ENCODE measurements around the gene FRAT1. TPM values are rescaled to one million over a fixed set of nuclear protein-coding genes. Genes with fewer than 3 reads are reported as not detected.

FRAT1 gene
- total and polyA plus RNA-seq, 2 of the 13 experiments (the other 11 are each of a cell fraction or from before 2014, with no cell fraction given): 1.7 to 2.3 TPM

GRCh38 chr10:97327348-97328294 is 8.6 kb downstream of the FRAT1 start (continued):
- TF ChIP-seq DZIP1 (CRISPR knock-in tag; IDR thresholded peaks at IDR 0.05) (no peak), HOXA5 (CRISPR knock-in tag; IDR thresholded peaks at IDR 0.05) (peak; percentile 67; the same call in 1 of the 2 replicates), SAP130 (CRISPR knock-in tag; IDR thresholded peaks at IDR 0.05; ENCODE audit: low read depth) (peak; percentile 79), TRIM24 (CRISPR knock-in tag; IDR thresholded peaks at IDR 0.05) (peak; percentile 64; the same call in 1 of the 2 replicates), HOXD1 (CRISPR knock-in tag; IDR thresholded peaks at IDR 0.05) (no peak), RXRB (CRISPR knock-in tag; IDR thresholded peaks at IDR 0.05; ENCODE audit: borderline replicate concordance) (peak; percentile 93), ZNF225 (CRISPR knock-in tag; IDR thresholded peaks at IDR 0.05) (no peak), NCOR1 (IDR thresholded peaks at IDR 0.05; ENCODE audit: borderline replicate concordance, low read length) (peak; percentile 51; the same call in 1 of the 2 replicates), POLR2AphosphoS2 (IDR thresholded peaks at IDR 0.05; ENCODE audit: low read depth, low read length) (no peak), MTF1 (CRISPR knock-in tag; IDR thresholded peaks at IDR 0.05) (no peak), RBFOX2 (IDR thresholded peaks at IDR 0.05; ENCODE audit: low read depth, low read length) (no peak), ZNF329 (CRISPR knock-in tag; IDR thresholded peaks at IDR 0.05; ENCODE audit: low read depth) (no peak), ZSCAN21 (CRISPR knock-in tag; IDR thresholded peaks at IDR 0.05; ENCODE audit: borderline replicate concordance) (peak; percentile 98), ZNF124 (CRISPR knock-in tag; IDR thresholded peaks at IDR 0.05) (peak; percentile 31; the same call in 1 of the 2 replicates), DMAP1 (CRISPR knock-in tag; IDR thresholded peaks at IDR 0.05) (no peak), ZNF34 (CRISPR knock-in tag; IDR thresholded peaks at IDR 0.05; ENCODE audit: borderline replicate concordance) (0 out of 2 replicates have a peak, but pooled peaks have one; percentile 59), ZSCAN5A (CRISPR knock-in tag; IDR thresholded peaks at IDR 0.05; ENCODE audit: borderline replicate concordance) (no peak), ZNF605 (CRISPR knock-in tag; IDR thresholded peaks at IDR 0.05) (0 out of 2 replicates have a peak, but pooled peaks have one; percentile 50)
- TF ChIP-seq, protein P1, sequence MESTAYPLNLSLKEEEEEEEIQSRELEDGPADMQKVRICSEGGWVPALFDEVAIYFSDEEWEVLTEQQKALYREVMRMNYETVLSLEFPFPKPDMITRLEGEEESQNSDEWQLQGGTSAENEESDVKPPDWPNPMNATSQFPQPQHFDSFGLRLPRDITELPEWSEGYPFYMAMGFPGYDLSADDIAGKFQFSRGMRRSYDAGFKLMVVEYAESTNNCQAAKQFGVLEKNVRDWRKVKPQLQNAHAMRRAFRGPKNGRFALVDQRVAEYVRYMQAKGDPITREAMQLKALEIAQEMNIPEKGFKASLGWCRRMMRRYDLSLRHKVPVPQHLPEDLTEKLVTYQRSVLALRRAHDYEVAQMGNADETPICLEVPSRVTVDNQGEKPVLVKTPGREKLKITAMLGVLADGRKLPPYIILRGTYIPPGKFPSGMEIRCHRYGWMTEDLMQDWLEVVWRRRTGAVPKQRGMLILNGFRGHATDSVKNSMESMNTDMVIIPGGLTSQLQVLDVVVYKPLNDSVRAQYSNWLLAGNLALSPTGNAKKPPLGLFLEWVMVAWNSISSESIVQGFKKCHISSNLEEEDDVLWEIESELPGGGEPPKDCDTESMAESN (CRISPR knock-in tag; conservative IDR thresholded peaks at IDR 0.05): no peak
- TF ChIP-seq, protein P2, sequence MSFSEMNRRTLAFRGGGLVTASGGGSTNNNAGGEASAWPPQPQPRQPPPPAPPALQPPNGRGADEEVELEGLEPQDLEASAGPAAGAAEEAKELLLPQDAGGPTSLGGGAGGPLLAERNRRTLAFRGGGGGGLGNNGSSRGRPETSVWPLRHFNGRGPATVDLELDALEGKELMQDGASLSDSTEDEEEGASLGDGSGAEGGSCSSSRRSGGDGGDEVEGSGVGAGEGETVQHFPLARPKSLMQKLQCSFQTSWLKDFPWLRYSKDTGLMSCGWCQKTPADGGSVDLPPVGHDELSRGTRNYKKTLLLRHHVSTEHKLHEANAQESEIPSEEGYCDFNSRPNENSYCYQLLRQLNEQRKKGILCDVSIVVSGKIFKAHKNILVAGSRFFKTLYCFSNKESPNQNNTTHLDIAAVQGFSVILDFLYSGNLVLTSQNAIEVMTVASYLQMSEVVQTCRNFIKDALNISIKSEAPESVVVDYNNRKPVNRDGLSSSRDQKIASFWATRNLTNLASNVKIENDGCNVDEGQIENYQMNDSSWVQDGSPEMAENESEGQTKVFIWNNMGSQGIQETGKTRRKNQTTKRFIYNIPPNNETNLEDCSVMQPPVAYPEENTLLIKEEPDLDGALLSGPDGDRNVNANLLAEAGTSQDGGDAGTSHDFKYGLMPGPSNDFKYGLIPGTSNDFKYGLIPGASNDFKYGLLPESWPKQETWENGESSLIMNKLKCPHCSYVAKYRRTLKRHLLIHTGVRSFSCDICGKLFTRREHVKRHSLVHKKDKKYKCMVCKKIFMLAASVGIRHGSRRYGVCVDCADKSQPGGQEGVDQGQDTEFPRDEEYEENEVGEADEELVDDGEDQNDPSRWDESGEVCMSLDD (CRISPR knock-in tag; IDR thresholded peaks at IDR 0.05; ENCODE audit: borderline replicate concordance): peak; percentile 87

Measured in HepG2 (cell line).